GM18873 (cell line): ENCODE results near the gene PBLD.
"Not testable (repeated sequence)": the region's sequence is repeated elsewhere in the genome, so short reads cannot be mapped to it uniquely, and the experiment has no call there.

Source experiments
- ATAC-seq: cut with Tn5 transposase; IDR thresholded peaks from one replicate; pipeline ENCODE4 v1.9.1; 2021; ENCODE audit warnings: mild to moderate bottlenecking, moderate library complexity, moderate number of reproducible peaks; ENCODE audit not compliant: unreplicated experiment, low FRiP score

The PBLD gene

DNA sequence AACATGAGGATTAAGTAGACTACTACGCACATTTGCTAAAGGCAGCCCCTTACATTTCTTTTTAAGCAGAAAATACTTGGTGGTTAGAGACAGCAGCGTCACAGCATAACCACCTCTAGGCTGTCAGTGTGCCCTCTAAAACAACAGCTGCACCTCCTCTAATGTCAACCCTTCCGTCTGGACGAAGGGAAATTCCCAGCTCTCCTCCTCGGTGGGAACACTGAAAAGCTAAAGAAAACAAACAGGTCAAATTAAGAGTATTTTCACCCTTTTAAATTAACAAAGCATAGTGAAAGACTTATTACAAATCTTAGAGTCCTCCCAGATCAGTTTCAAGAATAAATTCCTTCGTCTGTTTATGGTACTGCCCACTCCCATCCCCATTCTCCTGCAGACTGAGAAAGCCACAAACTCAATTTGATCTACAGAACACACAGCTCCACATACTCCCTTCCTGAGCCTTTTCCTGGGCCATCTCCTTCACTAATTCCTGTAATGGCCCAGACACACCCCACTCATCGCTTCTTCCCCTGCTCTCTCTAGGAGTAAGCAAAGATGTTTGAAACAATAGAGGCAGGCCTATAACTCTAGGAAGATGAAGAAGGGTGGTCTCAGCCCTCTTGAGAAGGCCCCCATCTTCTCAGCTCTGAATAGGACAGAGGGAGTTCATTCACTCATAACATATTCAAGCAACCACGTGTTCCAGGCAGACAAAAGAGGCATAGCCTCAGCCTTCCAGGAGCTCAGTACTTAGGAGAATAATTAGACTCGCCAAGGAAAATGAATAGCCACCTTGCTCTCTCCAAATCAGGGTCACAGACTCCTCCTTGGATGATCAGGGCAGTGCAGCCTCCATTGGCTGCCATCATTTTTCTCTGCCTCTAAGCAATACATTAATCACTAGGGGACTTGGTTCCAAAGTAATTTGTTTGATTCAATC is 48.4 kb downstream of the PBLD start:
- no peak for ATAC-seq

DNA sequence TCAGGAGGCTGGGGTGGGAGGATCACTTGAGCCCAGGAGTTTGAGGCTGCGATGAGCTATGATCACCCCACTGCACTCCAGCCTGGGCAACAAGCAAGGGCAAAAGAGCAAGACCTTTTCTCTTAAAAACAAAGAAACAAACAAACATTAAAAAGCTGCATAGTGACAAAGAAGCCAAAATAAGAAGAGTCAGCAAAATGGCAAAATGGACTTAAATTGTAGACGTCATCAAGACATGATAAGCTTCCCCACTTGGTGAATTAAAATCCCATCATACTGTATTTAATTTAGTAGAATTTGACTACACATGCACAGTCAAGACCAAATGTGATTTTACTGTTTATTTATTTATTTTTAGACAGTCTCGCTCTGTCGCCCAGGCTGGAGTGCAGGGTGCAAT is 52.0 kb downstream of the PBLD start:
- ATAC-seq, result no peak

DNA sequence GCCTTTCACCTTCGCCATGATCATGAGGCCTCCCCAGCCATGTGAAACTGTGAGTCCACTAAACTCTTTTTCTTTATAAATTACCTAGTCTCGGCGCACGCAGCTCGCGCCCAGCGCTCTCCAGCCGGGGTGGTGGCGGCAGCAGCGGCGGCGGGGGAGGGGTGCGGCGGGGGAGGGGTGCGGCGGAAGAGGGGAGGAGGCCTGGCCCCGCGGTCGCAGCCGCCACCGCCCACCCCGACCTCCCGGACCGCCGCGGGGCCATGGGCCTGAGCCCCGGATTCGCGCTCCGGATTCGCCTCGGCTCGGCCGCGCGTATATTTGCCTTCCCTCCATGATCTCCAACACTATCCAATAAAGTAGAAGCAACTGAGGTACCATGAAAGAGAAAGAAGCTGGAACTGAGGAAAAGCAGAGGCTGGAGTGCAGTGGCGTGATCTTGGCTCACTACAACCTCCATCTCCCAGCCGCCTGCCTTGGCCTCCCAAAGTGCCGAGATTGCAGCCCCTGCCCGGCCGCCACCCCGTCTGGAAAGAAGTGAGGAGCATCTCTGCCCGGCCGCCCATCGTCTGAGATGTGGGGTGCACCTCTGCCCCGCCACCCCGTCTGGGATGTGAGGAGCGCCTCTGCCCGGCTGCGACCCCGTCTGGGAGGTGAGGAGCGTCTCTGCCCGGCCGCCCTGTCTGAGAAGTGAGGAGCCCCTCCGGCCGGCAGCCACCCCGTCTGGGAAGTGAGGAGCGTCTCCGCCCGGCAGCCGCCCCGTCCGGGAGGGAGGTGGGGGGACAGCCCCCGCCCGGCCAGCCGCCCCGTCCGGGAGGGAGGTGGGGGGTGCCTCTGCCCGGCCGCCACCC is 53.6 kb downstream of the PBLD start:
- not testable (repeated sequence) for ATAC-seq

DNA sequence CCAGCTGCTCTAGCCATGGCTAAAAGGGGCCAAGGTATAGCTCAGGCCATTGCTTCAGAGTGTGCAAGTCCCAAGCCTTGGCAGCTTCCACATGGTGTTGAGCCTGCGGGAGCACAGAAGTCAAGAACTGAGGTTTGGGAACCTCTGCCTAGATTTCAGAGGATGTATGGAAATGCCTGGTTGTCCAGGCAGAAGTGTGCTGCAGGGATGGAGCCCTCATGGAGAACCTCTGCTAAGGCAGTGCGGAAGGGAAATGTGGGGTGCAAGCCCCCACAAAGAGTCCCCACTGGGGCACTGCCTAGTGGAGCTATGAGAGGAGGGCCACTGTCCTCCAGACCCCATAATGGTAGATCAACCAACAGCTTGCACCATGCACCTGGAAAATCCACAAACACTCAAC is 54.9 kb downstream of the PBLD start:
- ATAC-seq, result not testable (repeated sequence)

DNA sequence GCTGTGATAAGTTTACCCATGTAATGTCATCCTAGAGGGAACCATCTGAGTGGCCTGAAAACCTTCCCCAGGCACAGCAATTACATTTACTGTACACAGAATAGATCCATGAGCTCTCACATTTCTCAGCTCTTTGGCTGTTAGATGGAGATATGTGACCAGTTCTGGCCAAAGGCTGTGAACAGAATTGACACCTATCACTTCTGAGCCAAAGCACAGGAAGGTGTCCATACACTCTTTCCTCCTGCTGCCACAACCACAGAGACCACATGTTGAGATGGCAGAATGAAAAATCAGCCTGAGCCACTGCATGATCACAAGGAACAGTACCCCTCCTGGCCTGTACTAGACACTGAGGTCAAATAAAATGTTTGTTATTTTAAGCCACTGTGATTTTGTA is 56.5 kb downstream of the PBLD start:
- no peak for ATAC-seq

DNA sequence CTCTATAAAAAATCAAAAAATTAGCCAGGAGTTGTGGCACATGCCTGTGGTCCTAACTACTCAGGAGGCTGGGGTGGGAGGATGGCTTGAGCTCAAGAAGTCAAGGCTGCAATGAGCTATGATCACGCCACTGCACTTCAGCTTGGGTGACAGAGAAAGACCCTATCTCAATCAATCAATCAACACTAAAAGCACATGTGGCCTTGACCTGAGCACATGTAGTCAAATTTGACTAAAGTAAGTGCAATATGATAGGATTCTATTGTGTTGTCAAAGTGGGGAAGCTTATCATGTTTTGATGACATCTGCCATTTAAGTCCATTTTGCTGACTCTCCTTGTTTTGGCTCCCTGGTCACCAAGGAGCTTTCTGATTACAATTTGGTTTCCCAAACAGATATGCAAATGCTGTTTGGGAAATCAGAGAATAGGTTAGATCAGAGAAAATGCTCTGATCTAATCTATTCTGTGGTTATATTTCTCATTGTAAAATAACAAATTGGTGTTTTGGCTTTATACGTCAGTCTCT is 57.1 kb downstream of the PBLD start:
- ATAC-seq, result no peak

DNA sequence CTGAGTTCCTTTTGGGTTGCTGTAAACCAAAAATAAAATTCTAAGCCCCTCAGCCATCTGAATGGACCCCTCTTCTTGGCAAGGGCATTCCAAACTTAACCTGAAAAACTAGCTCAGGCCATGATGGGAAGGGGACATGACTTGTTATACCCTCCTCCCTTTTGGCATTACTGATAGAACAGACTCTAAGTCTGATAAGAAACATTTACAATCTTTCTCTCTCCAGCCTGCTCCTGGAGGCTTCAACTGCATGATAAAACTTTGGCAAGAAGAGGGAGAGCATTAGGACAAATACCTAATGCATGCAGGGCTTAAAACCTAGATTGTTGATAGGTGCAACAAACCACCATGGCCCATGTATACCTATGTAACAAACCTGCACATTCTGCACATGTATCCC is 59.9 kb downstream of the PBLD start:
- ATAC-seq, result no peak

DNA sequence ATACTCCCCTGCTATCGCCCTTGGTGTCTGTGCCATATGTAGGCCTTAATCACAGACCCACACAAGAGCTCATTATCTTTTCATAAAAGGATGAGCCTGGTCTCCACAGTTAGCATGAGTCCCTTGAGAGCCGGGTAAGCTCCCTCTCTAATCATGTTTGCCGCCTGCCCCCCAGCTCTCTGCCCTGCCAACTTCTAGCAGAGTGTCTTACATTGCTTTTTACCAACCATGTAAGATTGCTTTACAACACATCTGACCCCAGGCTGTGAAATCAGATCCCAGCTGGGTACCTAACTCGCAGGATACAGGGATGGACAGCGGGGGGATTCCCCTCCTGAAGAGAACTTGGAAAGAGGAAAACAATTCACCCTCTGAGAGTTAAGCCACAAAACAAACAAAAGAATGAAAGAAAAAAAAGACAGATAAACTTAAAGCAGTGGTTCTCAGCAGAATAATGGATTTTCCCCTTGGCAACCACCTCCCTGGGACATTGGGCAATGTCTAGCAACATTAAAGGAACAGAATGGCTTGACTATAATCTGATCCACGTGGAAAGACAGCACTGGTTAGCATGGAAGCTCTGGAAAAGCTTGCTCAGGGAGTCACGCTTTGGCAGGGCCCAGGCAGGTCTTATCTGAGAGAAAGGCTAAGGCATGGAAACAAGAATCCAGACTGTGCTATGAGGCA is 61.4 kb downstream of the PBLD start:
- ATAC-seq, result no peak

DNA sequence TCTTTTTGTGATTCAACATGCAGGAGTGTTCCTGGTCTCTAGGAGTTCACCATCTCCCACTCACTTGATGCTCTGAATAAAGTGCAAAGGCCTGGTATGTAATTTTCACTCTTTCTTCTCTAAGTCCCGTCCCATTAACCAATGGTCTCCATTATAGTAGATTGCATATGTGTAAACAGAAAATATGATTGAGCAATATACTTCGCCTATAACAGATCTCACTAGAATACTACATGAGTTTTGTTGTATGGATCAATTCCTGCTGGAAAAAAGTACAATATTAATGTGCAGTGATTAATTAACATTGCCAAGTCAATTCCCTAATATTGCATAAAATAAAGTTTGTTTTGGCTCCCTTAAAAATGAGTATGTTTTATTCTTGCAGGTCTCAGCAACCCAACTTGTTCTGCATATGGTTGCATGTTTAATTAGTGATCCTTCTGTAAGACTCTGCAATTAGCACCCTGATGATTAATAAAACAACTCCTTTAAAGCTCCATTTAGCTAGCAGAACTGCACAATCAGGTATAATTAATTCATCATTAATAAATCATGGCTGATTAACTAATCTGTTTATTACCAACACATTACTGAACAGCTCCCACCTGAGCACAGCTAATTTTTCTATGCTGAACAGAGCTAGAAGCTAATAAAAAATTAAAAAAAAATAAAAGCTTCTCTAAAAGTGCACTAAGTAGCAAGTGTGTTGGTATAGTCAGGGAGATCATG is 63.0 kb downstream of the PBLD start:
- ATAC-seq, result no peak

DNA sequence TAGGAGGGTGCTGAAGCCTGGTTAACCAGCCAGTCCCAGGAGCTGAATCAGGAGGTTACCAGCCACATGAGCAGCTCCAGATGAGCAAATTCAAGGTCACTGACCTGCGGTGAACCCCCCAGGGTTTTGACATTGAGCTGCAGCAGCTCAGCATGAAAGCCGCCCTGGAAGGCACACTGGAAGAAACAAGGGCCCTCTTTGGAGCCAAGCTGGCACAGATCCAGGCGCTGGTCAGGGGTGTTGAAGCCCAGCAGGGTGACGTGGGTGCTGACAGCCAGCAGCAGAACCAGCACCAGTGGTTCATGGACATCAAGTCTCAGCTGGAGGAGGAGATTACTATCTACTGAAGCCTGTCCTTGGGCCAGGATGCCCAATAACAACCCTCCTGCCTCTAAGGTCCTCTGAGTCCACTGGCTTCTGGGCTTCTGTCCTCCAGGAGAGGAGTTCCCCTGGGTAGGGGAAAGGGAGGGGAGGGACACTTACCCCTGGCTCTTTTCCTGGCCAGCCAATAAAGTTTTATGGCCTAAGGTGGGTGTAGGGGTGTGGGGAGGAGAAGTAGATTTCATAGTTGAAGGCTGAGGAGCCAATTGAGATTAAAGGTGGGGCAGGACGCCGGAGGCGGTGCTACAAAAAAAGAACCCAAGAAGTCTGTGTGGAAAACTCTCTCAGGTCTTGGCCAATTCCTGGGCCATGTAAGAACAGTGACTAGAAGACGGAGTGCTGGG is 71.4 kb downstream of the PBLD start:
- ATAC-seq, result no peak

DNA sequence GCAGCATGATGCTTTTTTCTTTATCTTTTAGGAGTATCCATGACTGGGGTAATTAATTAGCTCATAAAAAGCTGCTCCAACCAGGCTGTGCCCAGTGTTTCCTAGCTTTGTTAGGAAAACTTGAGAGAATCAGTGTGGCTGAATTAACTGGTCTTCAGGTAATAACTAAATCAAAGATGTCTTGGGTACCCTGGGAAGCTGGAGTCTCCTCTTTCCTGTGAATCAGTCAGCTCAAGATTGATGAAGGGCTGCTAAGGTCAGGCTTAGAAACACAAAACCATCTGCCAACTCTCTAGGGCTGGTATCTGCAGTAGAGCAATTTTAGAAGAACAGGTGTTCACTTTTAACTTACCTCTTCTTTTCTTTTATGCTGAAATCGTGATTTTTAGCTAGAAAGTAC is 79.4 kb downstream of the PBLD start:
- ATAC-seq, result no peak

DNA sequence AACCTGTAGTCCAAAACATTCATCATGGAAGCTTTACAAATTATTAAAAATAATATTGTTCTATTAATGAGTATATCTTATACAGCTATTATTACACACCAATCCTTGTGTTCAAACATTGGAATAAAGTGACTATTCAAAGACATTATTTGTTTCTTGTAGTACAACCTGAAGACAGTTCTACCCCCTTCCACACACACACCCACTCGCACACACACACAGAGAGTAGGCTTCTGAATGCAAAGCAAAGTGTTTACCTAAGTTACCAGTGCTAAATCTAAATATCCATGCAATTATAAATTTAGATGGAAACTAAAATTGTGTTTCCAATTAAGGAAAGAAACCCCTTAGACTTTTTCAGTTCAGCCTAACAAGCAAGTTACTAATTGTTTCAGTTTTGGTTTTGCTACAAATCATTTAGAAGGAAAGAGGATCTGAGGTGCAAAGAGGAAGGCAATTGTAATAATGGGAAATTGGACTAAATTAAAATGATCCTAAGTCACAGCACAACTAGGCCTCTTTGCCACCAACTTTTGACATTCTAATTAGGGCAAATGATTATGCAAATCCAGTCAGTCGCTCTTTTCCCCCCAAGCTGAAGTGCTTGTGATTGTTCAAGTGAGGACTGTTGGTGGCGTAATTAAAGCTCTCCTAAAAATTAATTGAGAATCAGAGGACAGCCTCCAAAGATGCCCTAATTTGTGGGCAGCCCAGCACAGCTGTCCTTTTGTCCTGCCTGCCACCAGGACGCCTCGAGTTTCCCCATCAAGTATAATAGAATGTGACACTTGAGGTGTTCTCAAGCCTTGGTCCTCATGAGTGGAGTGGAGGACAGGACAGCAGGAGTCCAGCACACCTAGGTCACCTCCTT is 80.9 kb downstream of the PBLD start:
- no peak for ATAC-seq

DNA sequence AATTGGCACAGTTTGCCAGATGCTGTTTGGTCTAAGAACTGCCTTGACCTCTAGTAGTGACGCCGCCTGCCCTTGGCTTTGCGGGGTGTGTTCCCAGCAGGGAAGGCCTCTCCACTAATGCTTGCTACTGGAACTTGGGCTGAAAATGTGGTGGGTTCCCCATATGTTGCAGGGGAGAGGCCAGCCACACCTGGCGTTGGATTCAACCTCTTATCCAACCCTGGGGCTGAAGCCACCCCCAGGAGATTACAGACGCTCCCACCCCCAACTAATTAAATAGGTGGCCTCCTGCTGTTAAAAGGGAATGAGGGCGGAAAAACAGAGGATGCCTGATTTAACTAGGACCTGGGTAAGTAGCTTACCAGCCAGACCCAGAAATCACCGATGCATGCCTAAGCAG is 81.6 kb downstream of the PBLD start:
- no peak for ATAC-seq

DNA sequence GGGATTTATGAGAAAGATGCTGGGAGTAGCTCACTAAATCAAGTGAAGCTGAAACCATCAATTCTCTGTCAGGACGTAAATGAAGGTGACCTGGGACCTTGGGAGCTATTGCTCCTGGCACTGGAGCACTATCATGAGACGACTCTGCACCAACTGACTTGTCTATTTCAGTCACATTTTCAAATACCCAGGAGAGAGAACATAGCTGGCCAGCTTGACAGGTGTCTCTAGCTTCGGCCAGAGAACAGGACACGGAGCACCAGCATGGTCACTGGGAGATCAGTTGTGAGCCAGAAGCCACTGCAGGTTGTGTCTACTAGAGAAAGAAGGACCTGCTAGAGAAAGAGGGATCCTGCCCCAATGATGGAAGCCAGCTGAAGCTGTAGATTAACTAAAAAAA is 83.4 kb downstream of the PBLD start:
- ATAC-seq, result no peak

DNA sequence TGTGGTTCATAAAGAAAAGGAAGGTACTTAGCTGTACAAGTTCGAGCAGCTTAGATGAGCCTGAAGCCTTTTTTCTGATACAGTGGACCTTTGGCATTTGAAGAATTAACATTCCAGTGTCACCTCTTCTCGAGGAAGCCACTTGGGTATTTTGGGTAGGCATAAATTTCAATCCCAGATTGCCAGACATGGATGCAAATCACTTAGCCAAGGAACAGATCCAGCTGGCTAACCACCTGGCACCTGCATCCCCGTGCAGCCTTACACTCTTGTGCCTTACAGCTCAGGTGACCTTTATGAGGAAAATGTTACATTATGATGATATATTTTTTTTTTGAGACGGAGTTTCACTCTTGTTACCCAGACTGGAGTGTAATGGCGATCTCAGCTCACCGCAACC is 84.8 kb downstream of the PBLD start:
- ATAC-seq, result no peak

DNA sequence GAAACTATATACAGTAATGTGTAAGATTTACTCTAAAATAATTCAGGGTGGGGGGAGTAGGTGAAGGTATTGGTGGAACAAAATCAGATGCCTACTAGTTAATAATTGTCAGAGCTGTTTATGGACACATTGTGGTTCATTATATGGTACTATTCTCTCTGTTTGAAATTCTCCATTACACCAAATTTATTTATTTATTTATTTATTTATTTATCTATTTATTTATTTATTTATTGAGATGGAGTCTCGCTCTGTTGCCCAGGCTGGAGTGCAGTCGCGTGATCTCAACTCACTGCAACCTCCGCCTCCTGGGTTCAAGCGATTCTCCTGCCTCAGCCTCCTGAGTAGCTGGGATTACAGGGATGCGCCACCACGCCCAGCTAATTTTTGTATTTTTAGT is 86.3 kb downstream of the PBLD start:
- not testable (repeated sequence) for ATAC-seq

DNA sequence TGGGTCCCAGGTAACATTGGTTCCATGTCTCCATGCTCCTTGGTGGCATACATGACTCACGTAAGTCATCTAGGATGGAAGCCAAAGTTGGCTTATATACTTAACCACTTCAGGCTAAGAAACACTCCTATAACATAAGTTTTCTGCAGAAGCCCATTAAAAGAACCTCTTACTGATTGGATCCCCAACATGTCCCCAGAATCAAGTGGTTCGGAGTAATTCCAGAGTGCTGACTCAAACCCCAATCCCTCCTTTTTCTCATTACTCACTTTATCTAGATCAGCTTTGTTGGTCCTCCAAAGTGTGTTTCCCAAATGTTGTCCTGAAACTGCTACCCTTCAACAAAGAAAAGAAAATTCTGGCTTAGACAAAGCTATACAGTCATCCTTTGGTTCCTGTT is 90.7 kb downstream of the PBLD start:
- ATAC-seq, result no peak

DNA sequence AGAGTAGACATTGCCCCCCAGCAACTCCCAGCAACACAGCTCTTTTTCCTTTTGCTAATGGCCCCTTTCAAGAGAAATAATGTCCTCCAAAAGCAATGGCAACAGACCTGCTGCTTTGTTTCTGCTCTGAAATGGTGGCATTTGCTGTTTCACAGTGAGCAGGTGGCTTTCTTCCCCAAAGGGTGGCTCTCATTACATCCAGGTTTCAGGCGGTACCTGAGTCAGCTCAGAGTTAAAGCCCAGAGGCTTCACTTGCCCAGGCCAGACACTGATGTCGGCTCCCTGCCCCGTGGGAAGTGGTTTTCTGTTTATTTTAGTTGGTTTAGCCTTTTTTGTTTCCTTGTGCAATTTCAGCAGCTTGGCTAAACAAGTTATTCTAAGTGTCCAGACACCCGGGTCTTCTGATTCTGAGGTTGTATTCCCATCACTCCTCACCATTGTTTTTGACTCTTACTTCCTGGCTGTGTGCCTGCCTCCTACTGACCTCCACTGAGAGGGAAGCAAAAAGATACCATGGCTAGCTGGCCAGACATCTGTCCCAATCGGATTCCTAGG is 93.1 kb downstream of the PBLD start:
- no peak for ATAC-seq
